Bronchial epithelial cell (primary cell): ENCODE measurements around the gene TP53BP1. TPM values are rescaled to one million over a fixed set of nuclear protein-coding genes. Genes with fewer than 3 reads are reported as not detected.

Experiments
- DNase-seq: peaks from one replicate; pipeline ENCODE4 v3.0.0-alpha.2; 2010; ENCODE audit warnings: low read depth
- FAIRE-seq: peaks from 2 replicates; lab custom pipeline; 2011; peaks lifted over from hg19 to GRCh38; lab: Jason Lieb, UNC
- H3K27me3 ChIP-seq: 2 replicates; pipeline ENCODE4 v1.5.1; 2011; ENCODE audit warnings: low read length; ENCODE audit not compliant: control insufficient read depth, insufficient read depth
- H3K36me3 ChIP-seq: 2 replicates; pipeline ENCODE4 v1.5.1; 2011; ENCODE audit warnings: low read length; ENCODE audit not compliant: control insufficient read depth, insufficient read depth
- H3K4me3 ChIP-seq: 2 replicates; pipeline ENCODE4 v1.5.1; 2011; ENCODE audit warnings: mild to moderate bottlenecking, low read depth, low read length, control low read depth
- total RNA-seq: library from RNA; depleted of rRNA; stranded (reverse); fragments of >200 nt; gene quantifications from 2 replicates; pipeline ENCODE4 v1.2.1, GENCODE V29; 2014
- TF ChIP-seq, protein P1 (sequence below): IDR thresholded peaks from 2 replicates; pipeline ENCODE4 v1.5.1; 2011; ENCODE audit warnings: mild to moderate bottlenecking, moderate library complexity, low read length, control low read depth, inconsistent platforms; ENCODE audit not compliant: insufficient read depth, severe bottlenecking

TP53BP1 gene
- total RNA-seq, 1 donor from 2014 or later = 28.7 TPM

DNA sequence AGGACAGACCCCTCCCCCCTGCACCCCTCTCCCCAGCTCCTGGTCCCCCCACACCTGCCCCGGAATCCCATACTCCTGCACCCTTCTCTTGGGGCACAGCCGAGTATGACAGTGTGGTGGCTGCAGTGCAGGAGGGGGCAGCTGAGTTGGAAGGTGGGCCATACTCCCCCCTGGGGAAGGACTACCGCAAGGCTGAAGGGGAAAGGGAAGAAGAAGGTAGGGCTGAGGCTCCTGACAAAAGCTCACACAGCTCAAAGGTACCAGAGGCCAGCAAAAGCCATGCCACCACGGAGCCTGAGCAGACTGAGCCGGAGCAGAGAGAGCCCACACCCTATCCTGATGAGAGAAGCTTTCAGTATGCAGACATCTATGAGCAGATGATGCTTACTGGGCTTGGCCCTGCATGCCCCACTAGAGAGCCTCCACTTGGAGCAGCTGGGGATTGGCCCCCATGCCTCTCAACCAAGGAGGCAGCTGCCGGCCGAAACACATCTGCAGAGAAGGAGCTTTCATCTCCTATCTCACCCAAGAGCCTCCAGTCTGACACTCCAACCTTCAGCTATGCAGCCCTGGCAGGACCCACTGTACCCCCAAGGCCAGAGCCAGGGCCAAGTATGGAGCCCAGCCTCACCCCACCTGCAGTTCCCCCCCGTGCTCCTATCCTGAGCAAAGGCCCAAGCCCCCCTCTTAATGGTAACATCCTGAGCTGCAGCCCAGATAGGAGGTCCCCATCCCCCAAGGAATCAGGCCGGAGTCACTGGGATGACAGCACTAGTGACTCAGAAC is 34.3 kb upstream of the TP53BP1 start:
- Histone ChIP-seq H3K36me3 (no peaks in the 10 kb centered on the region), H3K4me3 (no peak overlapping the region), H3K27me3 (peaks cover 3% of the 10 kb centered on the region)
- DNase-seq = no peak
- no peak for FAIRE-seq
- TF ChIP-seq, protein P1, sequence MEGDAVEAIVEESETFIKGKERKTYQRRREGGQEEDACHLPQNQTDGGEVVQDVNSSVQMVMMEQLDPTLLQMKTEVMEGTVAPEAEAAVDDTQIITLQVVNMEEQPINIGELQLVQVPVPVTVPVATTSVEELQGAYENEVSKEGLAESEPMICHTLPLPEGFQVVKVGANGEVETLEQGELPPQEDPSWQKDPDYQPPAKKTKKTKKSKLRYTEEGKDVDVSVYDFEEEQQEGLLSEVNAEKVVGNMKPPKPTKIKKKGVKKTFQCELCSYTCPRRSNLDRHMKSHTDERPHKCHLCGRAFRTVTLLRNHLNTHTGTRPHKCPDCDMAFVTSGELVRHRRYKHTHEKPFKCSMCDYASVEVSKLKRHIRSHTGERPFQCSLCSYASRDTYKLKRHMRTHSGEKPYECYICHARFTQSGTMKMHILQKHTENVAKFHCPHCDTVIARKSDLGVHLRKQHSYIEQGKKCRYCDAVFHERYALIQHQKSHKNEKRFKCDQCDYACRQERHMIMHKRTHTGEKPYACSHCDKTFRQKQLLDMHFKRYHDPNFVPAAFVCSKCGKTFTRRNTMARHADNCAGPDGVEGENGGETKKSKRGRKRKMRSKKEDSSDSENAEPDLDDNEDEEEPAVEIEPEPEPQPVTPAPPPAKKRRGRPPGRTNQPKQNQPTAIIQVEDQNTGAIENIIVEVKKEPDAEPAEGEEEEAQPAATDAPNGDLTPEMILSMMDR = no peak

DNA sequence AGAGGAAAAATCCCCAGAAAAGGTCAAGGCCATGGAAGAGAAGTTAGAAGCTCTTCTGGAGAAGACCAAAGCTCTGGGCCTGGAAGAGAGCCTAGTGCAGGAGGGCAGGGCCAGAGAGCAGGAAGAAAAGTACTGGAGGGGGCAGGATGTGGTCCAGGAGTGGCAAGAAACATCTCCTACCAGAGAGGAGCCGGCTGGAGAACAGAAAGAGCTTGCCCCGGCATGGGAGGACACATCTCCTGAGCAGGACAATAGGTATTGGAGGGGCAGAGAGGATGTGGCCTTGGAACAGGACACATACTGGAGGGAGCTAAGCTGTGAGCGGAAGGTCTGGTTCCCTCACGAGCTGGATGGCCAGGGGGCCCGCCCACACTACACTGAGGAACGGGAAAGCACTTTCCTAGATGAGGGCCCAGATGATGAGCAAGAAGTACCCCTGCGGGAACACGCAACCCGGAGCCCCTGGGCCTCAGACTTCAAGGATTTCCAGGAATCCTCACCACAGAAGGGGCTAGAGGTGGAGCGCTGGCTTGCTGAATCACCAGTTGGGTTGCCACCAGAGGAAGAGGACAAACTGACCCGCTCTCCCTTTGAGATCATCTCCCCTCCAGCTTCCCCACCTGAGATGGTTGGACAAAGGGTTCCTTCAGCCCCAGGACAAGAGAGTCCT is 33.4 kb upstream of the TP53BP1 start:
- Histone ChIP-seq H3K27me3 (peaks cover 3% of the 10 kb centered on the region), H3K36me3 (no peaks in the 10 kb centered on the region), H3K4me3 (no peak overlapping the region)
- TF ChIP-seq, protein P1 = no peak
- no peak for FAIRE-seq
- DNase-seq = no peak

DNA sequence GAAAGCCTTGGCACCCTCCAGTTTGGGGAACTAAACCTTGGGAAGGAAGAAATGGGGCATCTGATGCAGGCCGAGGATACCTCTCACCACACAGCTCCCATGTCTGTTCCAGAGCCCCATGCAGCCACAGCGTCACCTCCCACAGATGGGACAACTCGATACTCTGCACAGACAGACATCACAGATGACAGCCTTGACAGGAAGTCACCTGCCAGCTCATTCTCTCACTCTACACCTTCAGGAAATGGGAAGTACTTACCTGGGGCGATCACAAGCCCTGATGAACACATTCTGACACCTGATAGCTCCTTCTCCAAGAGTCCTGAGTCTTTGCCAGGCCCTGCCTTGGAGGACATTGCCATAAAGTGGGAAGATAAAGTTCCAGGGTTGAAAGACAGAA is 32.2 kb upstream of the TP53BP1 start:
- DNase-seq = peak; percentile 50
- no peak overlapping the region for H3K4me3 ChIP-seq
- H3K27me3 ChIP-seq = peaks cover 4% of the 10 kb centered on the region
- no peaks in the 10 kb centered on the region for H3K36me3 ChIP-seq
- FAIRE-seq = peak; percentile 75
- TF ChIP-seq, protein P1 = no peak

DNA sequence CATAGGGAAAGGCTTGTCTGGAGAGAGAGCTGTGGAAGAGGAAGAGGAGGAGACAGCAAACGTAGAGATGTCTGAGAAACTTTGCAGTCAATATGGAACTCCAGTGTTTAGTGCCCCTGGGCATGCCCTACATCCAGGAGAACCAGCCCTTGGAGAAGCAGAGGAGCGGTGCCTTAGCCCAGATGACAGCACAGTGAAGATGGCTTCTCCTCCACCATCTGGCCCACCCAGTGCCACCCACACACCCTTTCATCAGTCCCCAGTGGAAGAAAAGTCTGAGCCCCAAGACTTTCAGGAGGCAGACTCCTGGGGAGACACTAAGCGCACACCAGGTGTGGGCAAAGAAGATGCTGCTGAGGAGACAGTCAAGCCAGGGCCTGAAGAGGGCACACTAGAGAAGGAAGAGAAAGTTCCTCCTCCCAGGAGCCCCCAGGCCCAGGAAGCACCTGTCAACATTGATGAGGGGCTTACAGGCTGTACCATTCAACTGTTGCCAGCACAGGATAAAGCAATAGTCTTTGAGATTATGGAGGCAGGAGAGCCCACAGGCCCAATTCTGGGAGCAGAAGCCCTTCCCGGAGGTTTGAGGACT is 31.4 kb upstream of the TP53BP1 start:
- TF ChIP-seq, protein P1 = no peak
- Histone ChIP-seq H3K36me3 (no peaks in the 10 kb centered on the region), H3K4me3 (no peak overlapping the region), H3K27me3 (peaks cover 5% of the 10 kb centered on the region)
- no peak for DNase-seq
- no peak for FAIRE-seq

DNA sequence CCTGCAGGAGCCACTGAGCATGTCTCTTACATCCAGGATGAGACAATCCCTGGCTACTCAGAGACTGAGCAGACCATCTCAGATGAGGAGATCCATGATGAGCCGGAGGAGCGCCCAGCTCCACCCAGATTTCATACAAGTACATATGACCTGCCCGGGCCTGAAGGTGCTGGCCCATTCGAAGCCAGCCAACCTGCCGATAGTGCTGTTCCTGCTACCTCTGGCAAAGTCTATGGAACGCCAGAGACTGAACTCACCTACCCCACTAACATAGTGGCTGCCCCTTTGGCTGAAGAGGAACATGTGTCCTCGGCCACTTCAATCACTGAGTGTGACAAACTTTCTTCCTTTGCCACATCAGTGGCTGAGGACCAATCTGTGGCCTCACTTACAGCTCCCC is 30.7 kb upstream of the TP53BP1 start:
- no peak overlapping the region for H3K4me3 ChIP-seq
- TF ChIP-seq, protein P1 = no peak
- H3K27me3 ChIP-seq = peaks cover 8% of the 10 kb centered on the region
- H3K36me3 ChIP-seq = no peaks in the 10 kb centered on the region
- no peak for FAIRE-seq
- DNase-seq = no peak
